ENCODE results near the gene SERINC1.
A peak's percentile ranks its signal among the peaks of the same experiment; 100 is the strongest.

The SERINC1 gene

DNA sequence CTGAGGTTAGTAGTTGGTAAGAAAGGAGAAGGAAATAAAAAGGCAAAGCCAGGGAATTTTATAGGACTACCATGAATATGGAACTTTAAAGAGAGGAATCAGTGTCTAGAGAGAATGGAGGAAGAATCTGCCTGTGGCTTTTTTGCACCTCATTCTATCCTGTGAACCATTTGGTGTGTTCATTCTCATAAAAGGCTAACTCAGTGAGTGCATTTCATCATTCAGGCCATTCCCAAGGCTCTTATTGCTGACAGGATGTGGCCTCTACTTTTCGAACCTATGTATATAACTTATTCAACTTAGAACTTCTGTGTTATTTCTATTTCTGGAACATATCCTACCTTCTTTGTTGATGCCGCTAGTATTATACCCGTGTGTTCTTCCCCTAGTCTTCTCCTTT lies 45.0 kb downstream of the SERINC1 start:
- no peak for TF ChIP-seq Cebpa-rat (IDR thresholded peaks at IDR 0.05)
- H3K4me1 ChIP-seq = peaks cover 0 to 33% (median 0%) of the 10 kb centered on the region in 10 experiments; a peak in 5 of 20 replicates
- no peak overlapping the region for H3K27ac ChIP-seq
- H3K27me3 ChIP-seq = no peaks in the 10 kb centered on the region
- no peak overlapping the region for H3K9ac ChIP-seq
- H4K20me1 ChIP-seq = no peaks in the 10 kb centered on the region
- H3K4me2 ChIP-seq = peak overlapping the region in 1 of 11 experiments; percentile 30; a peak in 3 of 22 replicates
- H3K4me3 ChIP-seq = no peak overlapping the region
- H3K9me3 ChIP-seq (replicated peaks in 1 of 11) = no peaks in the 10 kb centered on the region
- peaks cover 60 to 99% (median 88%) of the 10 kb centered on the region in 11 experiments for H3K36me3 ChIP-seq

DNA sequence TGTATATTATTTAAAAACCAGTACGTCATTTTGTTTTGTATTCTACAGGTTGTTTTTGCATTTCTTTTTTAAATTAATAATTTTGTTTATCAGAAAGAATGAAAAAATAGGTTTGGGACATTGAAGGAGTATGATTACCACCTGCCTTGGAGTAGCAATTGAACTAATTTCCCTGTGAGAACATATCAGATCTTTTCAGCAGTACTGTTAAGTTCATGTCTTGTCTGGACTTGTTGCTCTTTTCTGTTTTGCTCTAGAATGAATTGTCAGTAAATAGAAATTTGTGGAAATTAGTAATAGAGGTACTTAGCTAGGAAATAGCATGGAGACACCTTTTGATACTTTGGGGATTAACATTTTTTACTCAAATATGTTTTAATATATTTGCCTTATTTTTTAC lies 47.9 kb downstream of the SERINC1 start:
- no peak overlapping the region for H3K27ac ChIP-seq
- no peaks in the 10 kb centered on the region for H4K20me1 ChIP-seq
- H3K9me3 ChIP-seq (replicated peaks in 1 of 11) = no peaks in the 10 kb centered on the region
- no peak overlapping the region for H3K4me2 ChIP-seq
- TF ChIP-seq Cebpa-rat (IDR thresholded peaks at IDR 0.05) = no peak
- H3K4me3 ChIP-seq = no peak overlapping the region
- H3K27me3 ChIP-seq = no peaks in the 10 kb centered on the region
- H3K9ac ChIP-seq = no peak overlapping the region
- H3K36me3 ChIP-seq = peaks cover 60 to 100% (median 94%) of the 10 kb centered on the region in 11 experiments; a peak in 21 of 22 replicates
- H3K4me1 ChIP-seq = peaks cover 0 to 25% (median 0%) of the 10 kb centered on the region in 10 experiments; a peak in 5 of 20 replicates

DNA sequence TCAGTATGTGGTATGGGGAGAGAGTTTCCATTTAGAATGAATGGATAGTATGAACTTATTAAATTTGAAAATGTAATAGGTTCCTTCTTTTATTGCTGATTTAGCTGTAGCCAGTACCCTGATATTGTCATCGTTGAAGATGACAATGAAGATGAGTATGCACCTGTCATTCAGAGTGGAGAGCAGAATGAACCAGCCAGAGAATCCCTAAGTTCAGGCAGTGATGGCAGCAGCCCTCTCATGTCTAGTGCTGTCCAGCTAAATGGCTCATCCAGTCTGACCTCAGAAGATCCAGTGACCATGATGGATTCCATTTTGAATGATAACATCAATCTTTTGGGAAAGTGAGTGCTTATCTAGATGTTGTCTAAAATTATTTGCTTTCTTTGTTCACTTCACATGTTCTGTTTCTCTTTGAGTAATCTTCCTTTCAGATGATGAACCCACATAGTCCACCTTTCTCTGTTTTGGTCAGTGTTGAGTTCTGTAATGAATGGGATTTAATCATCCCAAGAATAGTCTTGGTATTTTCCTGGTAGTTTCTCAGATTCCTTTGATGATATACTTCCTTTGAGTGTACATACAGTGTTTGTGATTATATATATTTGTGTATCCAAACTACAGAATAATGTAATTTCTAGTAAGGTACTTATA lies 48.9 kb downstream of the SERINC1 start:
- Histone ChIP-seq H3K4me1 (peaks cover 0 to 15% (median 0%) of the 10 kb centered on the region in 10 experiments; a peak in 5 of 20 replicates), H4K20me1 (no peaks in the 10 kb centered on the region), H3K4me2 (no peak overlapping the region), H3K27me3 (no peaks in the 10 kb centered on the region), H3K4me3 (no peak overlapping the region), H3K27ac (no peak overlapping the region), H3K36me3 (peaks cover 68 to 100% (median 99%) of the 10 kb centered on the region in 11 experiments; a peak in 21 of 22 replicates), H3K9ac (no peak overlapping the region), H3K9me3 (replicated peaks in 1 of 11) (no peaks in the 10 kb centered on the region)
- no peak for TF ChIP-seq Cebpa-rat (IDR thresholded peaks at IDR 0.05)

- H3K4me3 ChIP-seq = no peak overlapping the region
- peaks cover 73 to 100% (median 97%) of the 10 kb centered on the region in 11 experiments; a peak in 21 of 22 replicates for H3K36me3 ChIP-seq
- no peak overlapping the region for H3K9ac ChIP-seq
- H3K27me3 ChIP-seq = no peaks in the 10 kb centered on the region
- H3K4me1 ChIP-seq = peaks cover 0 to 8% (median 0%) of the 10 kb centered on the region in 10 experiments; a peak in 5 of 20 replicates
- no peaks in the 10 kb centered on the region for H3K9me3 ChIP-seq (replicated peaks in 1 of 11)
- H3K4me2 ChIP-seq = no peak overlapping the region
- H3K27ac ChIP-seq = no peak overlapping the region
- no peak for TF ChIP-seq Cebpa-rat (IDR thresholded peaks at IDR 0.05)
- H4K20me1 ChIP-seq = no peaks in the 10 kb centered on the region
Measured at GRCh38 chr6:122422003-122422402, 49.6 kb downstream of the SERINC1 start.

GRCh38 chr6:122416825-122417224 lies 54.8 kb downstream of the SERINC1 start:
- Histone ChIP-seq H3K9me3 (replicated peaks in 1 of 11) (no peaks in the 10 kb centered on the region), H3K27me3 (no peaks in the 10 kb centered on the region), H3K4me2 (no peak overlapping the region), H3K9ac (no peak overlapping the region), H3K4me1 (peaks cover 0 to 10% (median 0%) of the 10 kb centered on the region in 10 experiments; a peak in 7 of 20 replicates), H3K36me3 (peaks cover 60 to 99% (median 91%) of the 10 kb centered on the region in 11 experiments; a peak in 21 of 22 replicates), H3K27ac (no peak overlapping the region), H4K20me1 (peaks cover 0 to 6% (median 0%) of the 10 kb centered on the region in 11 experiments; a peak in 2 of 22 replicates), H3K4me3 (no peak overlapping the region)
- TF ChIP-seq Cebpa-rat (IDR thresholded peaks at IDR 0.05) = no peak

DNA sequence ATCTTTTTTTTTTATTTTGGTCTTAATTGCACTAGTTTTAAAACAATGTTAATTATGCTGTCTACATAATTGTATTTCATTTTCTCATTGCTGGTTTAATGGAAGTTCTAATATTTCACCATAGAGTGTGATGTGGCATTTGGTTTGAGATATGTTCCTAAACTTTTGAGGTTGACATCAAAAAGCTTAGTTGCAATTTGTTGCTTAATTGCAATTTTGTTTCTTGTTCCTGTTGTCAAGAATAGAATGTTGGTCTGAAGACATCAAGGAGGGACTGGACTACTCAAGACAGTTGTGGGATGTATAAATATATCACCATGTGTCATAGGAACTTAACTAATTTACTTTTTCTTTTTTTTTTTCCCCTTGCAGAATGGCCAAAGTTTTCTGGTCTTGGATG lies 59.6 kb downstream of the SERINC1 start:
- peak overlapping the region in 2 of 11 experiments; percentile 9 to 32; a peak in 4 of 22 replicates for H3K27ac ChIP-seq
- H3K9me3 ChIP-seq (replicated peaks in 1 of 11) = peaks cover 0 to 20% (median 12%) of the 10 kb centered on the region in 11 experiments; a peak in 18 of 22 replicates
- H3K4me1 ChIP-seq = peaks cover 0 to 29% (median 7%) of the 10 kb centered on the region in 10 experiments; a peak in 13 of 20 replicates
- H4K20me1 ChIP-seq = peaks cover 0 to 13% (median 0%) of the 10 kb centered on the region in 11 experiments; a peak in 4 of 22 replicates
- TF ChIP-seq Cebpa-rat (IDR thresholded peaks at IDR 0.05) = no peak
- H3K27me3 ChIP-seq = no peaks in the 10 kb centered on the region
- H3K9ac ChIP-seq = no peak overlapping the region
- no peak overlapping the region for H3K4me3 ChIP-seq
- H3K4me2 ChIP-seq = peak overlapping the region in 5 of 11 experiments; percentile 14 to 64 (median 33); a peak in 6 of 22 replicates
- peaks cover 24 to 65% (median 53%) of the 10 kb centered on the region in 11 experiments; a peak in 21 of 22 replicates for H3K36me3 ChIP-seq

DNA sequence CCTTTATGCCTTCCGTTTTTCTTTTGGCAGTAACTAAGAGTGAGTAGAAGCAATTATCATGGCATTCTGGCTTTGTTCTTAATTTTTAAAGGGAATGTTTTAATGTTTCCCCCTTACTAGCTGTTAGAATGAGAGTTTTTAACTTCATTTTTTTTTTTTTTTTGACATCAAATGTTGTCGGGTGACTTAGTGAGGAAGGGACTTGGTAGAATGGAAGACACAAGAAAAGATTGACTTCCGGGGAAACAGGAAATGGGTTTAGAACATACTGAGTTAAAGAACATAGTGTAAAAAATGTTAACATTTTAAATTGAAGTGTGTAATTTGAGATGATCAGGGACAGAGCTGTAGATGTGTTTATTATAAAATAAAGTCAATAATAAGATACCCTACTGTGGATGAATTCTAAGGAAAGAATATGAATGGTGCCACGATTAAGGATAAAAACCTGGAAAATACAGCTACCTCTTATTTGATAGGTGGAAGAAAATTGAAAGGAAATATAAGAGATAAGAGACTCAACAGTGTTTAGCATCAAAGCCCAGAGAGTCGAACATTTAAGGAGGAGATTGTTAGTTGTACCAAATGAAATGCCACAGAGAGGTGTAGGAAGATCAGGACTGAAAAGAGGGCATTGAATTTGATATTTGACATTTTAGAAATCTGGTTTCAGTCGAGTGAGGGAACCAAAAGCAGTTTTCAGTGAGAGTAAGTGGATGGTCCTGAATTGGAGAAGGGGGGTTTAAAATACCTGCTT lies 62.7 kb downstream of the SERINC1 start:
- H3K4me1 ChIP-seq = peaks cover 0 to 38% (median 14%) of the 10 kb centered on the region in 10 experiments; a peak in 14 of 20 replicates
- peaks cover 17 to 64% (median 50%) of the 10 kb centered on the region in 11 experiments; a peak in 21 of 22 replicates for H3K36me3 ChIP-seq
- H3K4me2 ChIP-seq = peak overlapping the region in 9 of 11 experiments; percentile 3 to 50 (median 33); a peak in 11 of 22 replicates
- no peak for TF ChIP-seq Cebpa-rat (IDR thresholded peaks at IDR 0.05)
- peaks cover 0 to 48% (median 26%) of the 10 kb centered on the region in 11 experiments; a peak in 18 of 22 replicates for H3K9me3 ChIP-seq (replicated peaks in 1 of 11)
- H3K27ac ChIP-seq = 0 out of 22 replicates have a peak overlapping the region, but pooled peaks of 1 of the 11 experiments have one; percentile 12
- peaks cover 0 to 25% (median 0%) of the 10 kb centered on the region in 11 experiments; a peak in 6 of 22 replicates for H4K20me1 ChIP-seq
- H3K9ac ChIP-seq = no peak overlapping the region
- H3K4me3 ChIP-seq = no peak overlapping the region
- no peaks in the 10 kb centered on the region for H3K27me3 ChIP-seq

GRCh38 chr6:122408240-122408639 lies 63.4 kb downstream of the SERINC1 start:
- TF ChIP-seq Cebpa-rat (IDR thresholded peaks at IDR 0.05) = no peak
- Histone ChIP-seq H3K4me1 (peaks cover 0 to 38% (median 14%) of the 10 kb centered on the region in 10 experiments; a peak in 14 of 20 replicates), H3K36me3 (peaks cover 10 to 63% (median 47%) of the 10 kb centered on the region in 11 experiments; a peak in 21 of 22 replicates), H4K20me1 (peaks cover 0 to 27% (median 0%) of the 10 kb centered on the region in 11 experiments; a peak in 7 of 22 replicates), H3K4me3 (no peak overlapping the region), H3K27me3 (no peaks in the 10 kb centered on the region), H3K9me3 (replicated peaks in 1 of 11) (peaks cover 0 to 50% (median 26%) of the 10 kb centered on the region in 11 experiments; a peak in 18 of 22 replicates), H3K9ac (no peak overlapping the region), H3K4me2 (peak overlapping the region in 9 of 11 experiments; percentile 3 to 50 (median 33); a peak in 9 of 22 replicates), H3K27ac (no peak overlapping the region)

Data from BLaER1 treated with 17β-estradiol and CSF1 and Interleukin-3, amounts not matched to agents 10 nM and 100 nM (cell line).